OCI-LY3 (cell line): Measurements from ENCODE around the gene WSCD2.

Experiments
- H2AFZ ChIP-seq: fragments of 200-600, 300-600 bp; shearing (Covaris generic); 2 replicates; pipeline ENCODE4 v1.6.0; 2014; ENCODE audit warnings: antibody characterized with exemption, low read depth, low read length
- H3K27ac ChIP-seq: fragments of 200-600, 300-600 bp; sonication (generic); 2 replicates; pipeline ENCODE4 v1.5.1; 2014; ENCODE audit warnings: mild to moderate bottlenecking, low read length, moderate library complexity, mixed read lengths
- H3K27me3 ChIP-seq: fragments of 200-600, 300-600 bp; sonication (generic); 2 replicates; pipeline ENCODE4 v1.6.1; 2014; ENCODE audit warnings: low read depth, low read length, mixed read lengths
- H3K36me3 ChIP-seq: fragments of 200-600, 300-600 bp; sonication (generic); replicated peaks from 2 replicates; pipeline ENCODE3; 2014; ENCODE audit warnings: low read depth, low read length, mixed read lengths
- H3K4me1 ChIP-seq: fragments of 300-600, 200-600 bp; sonication (generic); 2 replicates; pipeline ENCODE4 v1.6.1; 2014; ENCODE audit warnings: low read length, mixed read lengths
- H3K4me2 ChIP-seq: fragments of 200-600, 300-600 bp; sonication (generic); 2 replicates; pipeline ENCODE4 v1.6.1; 2014; ENCODE audit warnings: low read length, mixed read lengths
- H3K4me3 ChIP-seq: fragments of 300-600, 200-600 bp; sonication (generic); 2 replicates; pipeline ENCODE4 v1.5.1; 2014; ENCODE audit warnings: antibody characterized with exemption, mild to moderate bottlenecking, low read length, moderate library complexity
- H3K79me2 ChIP-seq: fragments of 300-600, 200-600 bp; shearing (Covaris generic); 2 replicates; pipeline ENCODE4 v1.6.1; 2014; ENCODE audit warnings: mild to moderate bottlenecking, low read length, mixed read lengths
- H3K9ac ChIP-seq: fragments of 300-600, 200-600 bp; shearing (Covaris generic); 2 replicates; pipeline ENCODE4 v1.6.0; 2014; ENCODE audit warnings: mild to moderate bottlenecking, low read length, moderate library complexity
- H3K9me3 ChIP-seq: fragments of 200-600, 300-600 bp; shearing (Covaris generic); 2 replicates; pipeline ENCODE4 v1.6.1; 2014; ENCODE audit warnings: low read length, mixed read lengths; ENCODE audit not compliant: insufficient read depth
- H4K20me1 ChIP-seq: fragments of 200-600, 300-600 bp; sonication (generic); 2 replicates; pipeline ENCODE4 v1.6.1; 2016; ENCODE audit warnings: low read length, mixed read lengths; ENCODE audit not compliant: insufficient read depth
- CTCF ChIP-seq: fragments of 200-600, 300-600 bp; sonication (generic); IDR thresholded peaks from 2 replicates; pipeline ENCODE4 v1.5.1; 2014; ENCODE audit warnings: antibody characterized with exemption, low read length, low read depth
- EZH2phosphoT487 ChIP-seq: fragments of 200-600 bp; shearing (Covaris generic); IDR thresholded peaks from 2 replicates; pipeline ENCODE4 v1.6.1; 2018; ENCODE audit warnings: antibody characterized with exemption, mixed run types, low read depth

The WSCD2 gene

GRCh38 chr12:108143144-108143543, 14.1 kb downstream of the WSCD2 start:
- Histone ChIP-seq H3K27me3 (peaks cover 16% of the 10 kb centered on the region; the same call in 1 of the 2 replicates), H3K9ac (no peak overlapping the region), H3K4me3 (no peak overlapping the region), H3K79me2 (no peaks in the 10 kb centered on the region), H3K4me2 (no peak overlapping the region), H3K9me3 (no peaks in the 10 kb centered on the region), H2AFZ (no peak overlapping the region), H3K36me3 (no peaks in the 10 kb centered on the region), H3K4me1 (no peaks in the 10 kb centered on the region), H3K27ac (no peak overlapping the region), H4K20me1 (no peaks in the 10 kb centered on the region)
- no peak for TF ChIP-seq CTCF
- no peak for TF ChIP-seq EZH2phosphoT487

- TF ChIP-seq CTCF: no peak
- TF ChIP-seq EZH2phosphoT487: no peak
- no peak overlapping the region for H3K27ac ChIP-seq
- H4K20me1 ChIP-seq: no peaks in the 10 kb centered on the region
- no peak overlapping the region for H3K4me2 ChIP-seq
- H3K36me3 ChIP-seq: no peaks in the 10 kb centered on the region
- H3K4me3 ChIP-seq: no peak overlapping the region
- H3K9me3 ChIP-seq: no peaks in the 10 kb centered on the region
- peaks cover 9% of the 10 kb centered on the region; the same call in 1 of the 2 replicates for H3K27me3 ChIP-seq
- no peaks in the 10 kb centered on the region for H3K79me2 ChIP-seq
- no peak overlapping the region for H2AFZ ChIP-seq
- H3K4me1 ChIP-seq: no peaks in the 10 kb centered on the region
- no peak overlapping the region for H3K9ac ChIP-seq
Observed at GRCh38 chr12:108144080-108144479, 15.0 kb downstream of the WSCD2 start.

GRCh38 chr12:108145011-108145410, 15.9 kb downstream of the WSCD2 start:
- H3K9ac ChIP-seq: no peak overlapping the region
- no peaks in the 10 kb centered on the region for H4K20me1 ChIP-seq

More at GRCh38 chr12:108145011-108145410, 15.9 kb downstream of the WSCD2 start:
- no peak overlapping the region for H3K4me3 ChIP-seq
- H2AFZ ChIP-seq: no peak overlapping the region
- H3K27ac ChIP-seq: no peak overlapping the region
- H3K4me2 ChIP-seq: no peak overlapping the region
- H3K79me2 ChIP-seq: no peaks in the 10 kb centered on the region
- H3K9me3 ChIP-seq: no peaks in the 10 kb centered on the region
- no peaks in the 10 kb centered on the region for H3K4me1 ChIP-seq
- peaks cover under 1% of the 10 kb centered on the region; the same call in 1 of the 2 replicates for H3K27me3 ChIP-seq
- H3K36me3 ChIP-seq: no peaks in the 10 kb centered on the region
- TF ChIP-seq CTCF (no peak), EZH2phosphoT487 (no peak)
